ENCODE results near the gene IQSEC1. TPM values are rescaled to one million over a fixed set of nuclear protein-coding genes. Genes with fewer than 3 reads are reported as not detected.

Gene IQSEC1
- polyA plus RNA-seq, 12 donors = 36.6 to 57.3 (median 42.5) TPM; not detected in 1

- no peak for DNase-seq
Observed at GRCh38 chr3:13086531-13086981, 13.3 kb upstream of the IQSEC1 start.

GRCh38 chr3:13085846-13086179, 12.6 kb upstream of the IQSEC1 start:
- no peak for DNase-seq

GRCh38 chr3:13085081-13085845, 12.0 kb upstream of the IQSEC1 start:
- DNase-seq = no peak

GRCh38 chr3:13083898-13084297, 10.7 kb upstream of the IQSEC1 start:
- DNase-seq = no peak

- DNase-seq = no peak
Observed at GRCh38 chr3:13083254-13083653, 10.0 kb upstream of the IQSEC1 start.

- no peak for DNase-seq
Observed at GRCh38 chr3:13082677-13083076, 9.4 kb upstream of the IQSEC1 start.

- no peak for DNase-seq
Observed at GRCh38 chr3:13081603-13082360, 8.6 kb upstream of the IQSEC1 start.

GRCh38 chr3:13080591-13080990, 7.4 kb upstream of the IQSEC1 start:
- DNase-seq = no peak

GRCh38 chr3:13080026-13080425, 6.8 kb upstream of the IQSEC1 start:
- DNase-seq = no peak

- DNase-seq = no peak
Observed at GRCh38 chr3:13079510-13079909, 6.3 kb upstream of the IQSEC1 start.

- DNase-seq = no peak
Observed at GRCh38 chr3:13079051-13079450, 5.8 kb upstream of the IQSEC1 start.

GRCh38 chr3:13078163-13078905, 5.1 kb upstream of the IQSEC1 start:
- DNase-seq = no peak

GRCh38 chr3:13077431-13078162, 4.4 kb upstream of the IQSEC1 start:
- DNase-seq = no peak

GRCh38 chr3:13075986-13076654, 2.9 kb upstream of the IQSEC1 start:
- no peak for DNase-seq

- no peak for DNase-seq
Observed at GRCh38 chr3:13075318-13075717, 2.1 kb upstream of the IQSEC1 start.

- no peak for DNase-seq
Observed at GRCh38 chr3:13074006-13074375, 762 bp upstream of the IQSEC1 start.

- DNase-seq = no peak
Observed at GRCh38 chr3:13072600-13073325, 466 bp downstream of the IQSEC1 start.

- no peak for DNase-seq
Observed at GRCh38 chr3:13072239-13072599, 1.0 kb downstream of the IQSEC1 start.

GRCh38 chr3:13071695-13072094, 1.5 kb downstream of the IQSEC1 start:
- no peak for DNase-seq

GRCh38 chr3:13070391-13071070, 2.7 kb downstream of the IQSEC1 start:
- no peak for DNase-seq

Data from muscle of arm (tissue), 12 donors.